A673 (cell line): ENCODE data around the gene RTL1. TPM values are rescaled to one million over a fixed set of nuclear protein-coding genes. Genes with fewer than 3 reads are reported as not detected.

Experiments
- BruUV-seq: library from RNA; stranded (reverse); fragments of 400-500 nt; replicated peaks from 2 replicates; lab custom pipeline; 2021; lab: Mats Ljungman, UMichigan
- CTCF ChIA-PET: fragments of 300-600 bp; sonication (Branson Sonifier 250); formaldehyde crosslinking; loops from one replicate; lab custom pipeline; 2022; ENCODE audit warnings: antibody characterized with exemption; lab: Charles Lee
- POLR2A ChIA-PET: fragments of 300-600 bp; sonication (Branson Sonifier 250); formaldehyde crosslinking; loops from one replicate; lab custom pipeline; 2022; ENCODE audit warnings: antibody characterized with exemption; ENCODE audit not compliant: low non-redundant PET; lab: Charles Lee
- DNase-seq: peaks from one replicate; pipeline ENCODE4 v3.0.0-alpha.2; 2015; ENCODE audit warnings: low spot score
- H3K27ac ChIP-seq: fragments of 200-600 bp; sonication (generic); 2 replicates; pipeline ENCODE4 v1.5.1; 2016; ENCODE audit warnings: mixed run types, low read depth, mild to moderate bottlenecking, mixed read lengths, antibody characterized with exemption, low read length; ENCODE audit not compliant: poor library complexity, severe bottlenecking
- H3K27me3 ChIP-seq: fragments of 200-600 bp; sonication (generic); replicated peaks from 2 replicates; pipeline ENCODE4 v1.6.1; 2017; ENCODE audit warnings: mixed run types, low read depth, mild to moderate bottlenecking, mixed read lengths, antibody characterized with exemption, low read length; ENCODE audit not compliant: insufficient read depth, poor library complexity
- H3K36me3 ChIP-seq: fragments of 200-600 bp; sonication (generic); 2 replicates; pipeline ENCODE4 v1.6.1; 2016; ENCODE audit warnings: mixed run types, mild to moderate bottlenecking, mixed read lengths, antibody characterized with exemption, low read length; ENCODE audit not compliant: insufficient read depth, poor library complexity, severe bottlenecking
- H3K4me1 ChIP-seq: fragments of 200-600 bp; sonication (generic); 2 replicates; pipeline ENCODE4 v1.6.1; 2017; ENCODE audit warnings: mixed run types, mild to moderate bottlenecking, mixed read lengths, antibody characterized with exemption, low read length; ENCODE audit not compliant: insufficient read depth, poor library complexity, severe bottlenecking
- H3K4me3 ChIP-seq: fragments of 200-600 bp; sonication (generic); 2 replicates; pipeline ENCODE4 v1.5.1; 2016; ENCODE audit warnings: low read depth, mixed run types, mild to moderate bottlenecking, mixed read lengths, low read length; ENCODE audit not compliant: poor library complexity, severe bottlenecking
- H3K9me3 ChIP-seq: fragments of 200-600 bp; sonication (generic); 2 replicates; pipeline ENCODE4 v1.6.1; 2016; ENCODE audit warnings: mixed run types, low read depth, mild to moderate bottlenecking, mixed read lengths, antibody characterized with exemption, low read length; ENCODE audit not compliant: poor library complexity, severe bottlenecking
- CTCF ChIP-seq: fragments of 300-800, 200-600 bp; sonication (generic); conservative IDR thresholded peaks from 2 replicates; pipeline ENCODE4 v1.5.1; 2017; ENCODE audit warnings: low read depth, mild to moderate bottlenecking, antibody characterized with exemption, low read length, moderate library complexity, mixed read lengths
- EZH2 ChIP-seq: fragments of 200-600 bp; sonication (generic); IDR thresholded peaks from 2 replicates; pipeline ENCODE4 v1.6.1; 2017; ENCODE audit warnings: borderline replicate concordance, low read depth, mild to moderate bottlenecking, mixed read lengths, antibody characterized with exemption, low read length; ENCODE audit not compliant: poor library complexity, severe bottlenecking
- intact Hi-C: fragments of 100-400 bp; cut with micrococcal nuclease; formaldehyde crosslinking; loops from one replicate; pipeline ENCODE4 v1.10.0; 2022; ENCODE audit not compliant: unreplicated experiment
- total RNA-seq: library from RNA; stranded (reverse); gene quantifications from 2 replicates; pipeline ENCODE4 v1.2.3, GENCODE V29; 2021

RTL1 gene
- total RNA-seq, 1 experiment from 2014 or later, result 0.09 TPM

- peak; percentile 45 for DNase-seq
- intact Hi-C loops, result no loop called here
- Histone ChIP-seq H3K27me3 (no peaks in the 10 kb centered on the region), H3K27ac (no peak overlapping the region), H3K4me3 (no peak overlapping the region), H3K9me3 (no peaks in the 10 kb centered on the region), H3K4me1 (peaks cover 17% of the 10 kb centered on the region), H3K36me3 (no peaks in the 10 kb centered on the region)
- BruUV-seq, result no TSS peak
- TF ChIP-seq CTCF (no peak), EZH2 (no peak)
- POLR2A ChIA-PET, result no interaction called here
- CTCF ChIA-PET, result no interaction called here
Measured at GRCh38 chr14:100849115-100849781, 54.3 kb downstream of the RTL1 start.

- Histone ChIP-seq H3K9me3 (no peaks in the 10 kb centered on the region), H3K4me1 (peaks cover 22% of the 10 kb centered on the region), H3K27ac (no peak overlapping the region), H3K4me3 (no peak overlapping the region), H3K27me3 (no peaks in the 10 kb centered on the region), H3K36me3 (no peaks in the 10 kb centered on the region)
- BruUV-seq, result no TSS peak
- intact Hi-C loops, result no loop called here
- CTCF ChIA-PET, result no interaction called here
- no peak for DNase-seq
- POLR2A ChIA-PET, result no interaction called here
- TF ChIP-seq EZH2 (no peak), CTCF (no peak)
Measured at GRCh38 chr14:100846309-100846859, 57.1 kb downstream of the RTL1 start.

GRCh38 chr14:100845341-100845740, 58.2 kb downstream of the RTL1 start:
- H3K9me3 ChIP-seq, result no peaks in the 10 kb centered on the region
- H3K4me1 ChIP-seq, result peaks cover 17% of the 10 kb centered on the region
- ChIA-PET CTCF (no interaction called here), POLR2A (no interaction called here)
- intact Hi-C loops, result no loop called here
- no TSS peak for BruUV-seq
- H3K27ac ChIP-seq, result no peak overlapping the region
- no peaks in the 10 kb centered on the region for H3K36me3 ChIP-seq
- H3K27me3 ChIP-seq, result no peaks in the 10 kb centered on the region
- DNase-seq, result no peak
- H3K4me3 ChIP-seq, result no peak overlapping the region
- no peak for TF ChIP-seq EZH2
- TF ChIP-seq CTCF, result no peak
